Measurements from ENCODE around the gene SMARCA2. TPM values are rescaled to one million over a fixed set of nuclear protein-coding genes. Genes with fewer than 3 reads are reported as not detected.

The SMARCA2 gene
- total RNA-seq, 1 donor from 2014 or later, result 147 TPM

GRCh38 chr9:2231829-2232228, 216.7 kb downstream of the SMARCA2 start:
- Histone ChIP-seq H3K4me1 (peaks cover 11% of the 10 kb centered on the region), H3K9me3 (no peaks in the 10 kb centered on the region), H3K27ac (no peak overlapping the region), H3K4me3 (no peak overlapping the region), H3K36me3 (no peaks in the 10 kb centered on the region), H3K27me3 (ENCODE audit: low read depth) (no peaks in the 10 kb centered on the region)
- no peak for ATAC-seq
- intact Hi-C loops (cut with DNase I), result no loop called here
- TF ChIP-seq, protein P1, sequence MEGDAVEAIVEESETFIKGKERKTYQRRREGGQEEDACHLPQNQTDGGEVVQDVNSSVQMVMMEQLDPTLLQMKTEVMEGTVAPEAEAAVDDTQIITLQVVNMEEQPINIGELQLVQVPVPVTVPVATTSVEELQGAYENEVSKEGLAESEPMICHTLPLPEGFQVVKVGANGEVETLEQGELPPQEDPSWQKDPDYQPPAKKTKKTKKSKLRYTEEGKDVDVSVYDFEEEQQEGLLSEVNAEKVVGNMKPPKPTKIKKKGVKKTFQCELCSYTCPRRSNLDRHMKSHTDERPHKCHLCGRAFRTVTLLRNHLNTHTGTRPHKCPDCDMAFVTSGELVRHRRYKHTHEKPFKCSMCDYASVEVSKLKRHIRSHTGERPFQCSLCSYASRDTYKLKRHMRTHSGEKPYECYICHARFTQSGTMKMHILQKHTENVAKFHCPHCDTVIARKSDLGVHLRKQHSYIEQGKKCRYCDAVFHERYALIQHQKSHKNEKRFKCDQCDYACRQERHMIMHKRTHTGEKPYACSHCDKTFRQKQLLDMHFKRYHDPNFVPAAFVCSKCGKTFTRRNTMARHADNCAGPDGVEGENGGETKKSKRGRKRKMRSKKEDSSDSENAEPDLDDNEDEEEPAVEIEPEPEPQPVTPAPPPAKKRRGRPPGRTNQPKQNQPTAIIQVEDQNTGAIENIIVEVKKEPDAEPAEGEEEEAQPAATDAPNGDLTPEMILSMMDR (IDR thresholded peaks at IDR 0.05), result no peak
- no peak for DNase-seq

DNA sequence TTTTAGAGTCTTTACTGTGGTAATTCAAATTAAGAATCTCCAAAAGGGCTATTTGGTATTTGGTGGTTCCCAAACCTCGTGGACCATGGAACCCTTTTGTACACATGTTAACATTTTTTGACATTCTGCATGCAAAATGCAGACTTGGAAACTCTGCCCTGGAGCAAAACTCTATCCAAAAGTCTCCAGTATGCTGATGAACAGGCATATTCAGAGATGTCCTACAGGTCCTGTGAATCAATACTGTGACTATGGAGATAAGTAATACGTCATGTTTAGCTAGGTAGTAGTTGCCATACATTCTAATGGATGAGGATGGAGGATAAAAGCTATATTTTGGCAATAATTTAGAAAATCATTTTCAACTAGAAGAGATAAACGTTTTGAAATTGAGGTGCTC, 218.1 kb downstream of the SMARCA2 start:
- TF ChIP-seq, protein P1 (IDR thresholded peaks at IDR 0.05), result no peak
- peaks cover 11% of the 10 kb centered on the region for H3K4me1 ChIP-seq
- H3K27ac ChIP-seq, result no peak overlapping the region
- ATAC-seq, result no peak
- no peak overlapping the region for H3K4me3 ChIP-seq
- no peaks in the 10 kb centered on the region for H3K9me3 ChIP-seq
- intact Hi-C loops (cut with DNase I), result no loop called here
- H3K36me3 ChIP-seq, result no peaks in the 10 kb centered on the region
- no peaks in the 10 kb centered on the region for H3K27me3 ChIP-seq (ENCODE audit: low read depth)
- no peak for DNase-seq

DNA sequence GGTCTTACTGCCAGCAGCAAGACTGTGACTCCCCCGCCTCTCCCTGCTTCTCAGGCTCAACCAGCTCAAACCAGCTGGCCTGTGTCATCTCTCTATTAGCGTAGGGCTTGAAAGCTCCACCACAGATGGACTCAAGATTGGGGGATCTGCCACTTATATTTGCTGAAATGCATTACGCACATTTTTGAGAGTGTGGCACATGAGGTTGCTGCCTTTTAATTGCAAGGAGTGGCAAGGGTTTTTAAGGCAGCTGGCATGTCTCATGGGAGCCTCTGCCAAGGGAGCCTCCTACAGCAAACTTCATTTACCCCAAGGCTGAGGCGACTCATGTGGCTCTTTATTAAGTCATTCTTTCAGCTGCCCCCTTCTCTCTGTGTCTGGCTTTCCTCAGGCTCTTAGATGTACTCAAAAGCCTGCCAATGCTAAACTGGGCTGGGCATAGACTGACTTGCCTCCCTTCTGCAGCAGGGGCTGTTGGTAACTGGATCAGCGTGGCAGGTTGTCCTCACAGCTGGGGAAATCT, 219.3 kb downstream of the SMARCA2 start:
- Histone ChIP-seq H3K27ac (no peak overlapping the region), H3K4me1 (peaks cover 4% of the 10 kb centered on the region), H3K4me3 (no peak overlapping the region), H3K9me3 (no peaks in the 10 kb centered on the region), H3K36me3 (no peaks in the 10 kb centered on the region), H3K27me3 (ENCODE audit: low read depth) (no peaks in the 10 kb centered on the region)
- ATAC-seq (peak; percentile 36 to 39), DNase-seq (no peak)
- intact Hi-C loops (cut with DNase I), result no loop called here
- TF ChIP-seq, protein P1 (IDR thresholded peaks at IDR 0.05), result no peak

- Histone ChIP-seq H3K27ac (no peak overlapping the region), H3K27me3 (ENCODE audit: low read depth) (no peaks in the 10 kb centered on the region), H3K4me1 (peaks cover 4% of the 10 kb centered on the region), H3K36me3 (no peaks in the 10 kb centered on the region), H3K9me3 (no peaks in the 10 kb centered on the region), H3K4me3 (no peak overlapping the region)
- intact Hi-C loops (cut with DNase I), result no loop called here
- DNase-seq (no peak), ATAC-seq (no peak)
- TF ChIP-seq, protein P1 (IDR thresholded peaks at IDR 0.05), result no peak
Measured at GRCh38 chr9:2235623-2236022, 220.5 kb downstream of the SMARCA2 start.

DNA sequence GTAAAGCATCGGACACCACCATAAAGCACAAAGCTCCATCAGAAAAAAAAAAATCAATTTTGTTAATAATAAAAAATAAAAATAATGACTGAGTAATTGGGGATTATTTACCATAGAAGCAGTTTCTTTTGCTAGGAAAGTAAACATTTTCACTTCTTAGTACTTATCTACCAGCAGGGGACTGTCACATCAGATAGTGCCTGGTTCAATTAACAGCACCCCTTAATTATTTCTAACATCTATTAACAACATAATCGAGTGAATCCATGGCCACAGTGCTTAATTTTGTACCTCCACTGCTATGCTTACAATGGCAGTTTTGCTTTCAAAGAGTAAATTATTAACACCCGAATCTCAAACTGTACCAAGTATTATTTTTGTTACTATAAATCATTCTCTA, 221.7 kb downstream of the SMARCA2 start:
- TF ChIP-seq, protein P1 (IDR thresholded peaks at IDR 0.05), result no peak
- no peaks in the 10 kb centered on the region for H3K9me3 ChIP-seq
- H3K4me1 ChIP-seq, result peaks cover 11% of the 10 kb centered on the region
- DNase-seq (no peak), ATAC-seq (no peak)
- H3K36me3 ChIP-seq, result no peaks in the 10 kb centered on the region
- no peaks in the 10 kb centered on the region for H3K27me3 ChIP-seq (ENCODE audit: low read depth)
- intact Hi-C loops (cut with DNase I), result no loop called here
- H3K27ac ChIP-seq, result no peak overlapping the region
- H3K4me3 ChIP-seq, result no peak overlapping the region

DNA sequence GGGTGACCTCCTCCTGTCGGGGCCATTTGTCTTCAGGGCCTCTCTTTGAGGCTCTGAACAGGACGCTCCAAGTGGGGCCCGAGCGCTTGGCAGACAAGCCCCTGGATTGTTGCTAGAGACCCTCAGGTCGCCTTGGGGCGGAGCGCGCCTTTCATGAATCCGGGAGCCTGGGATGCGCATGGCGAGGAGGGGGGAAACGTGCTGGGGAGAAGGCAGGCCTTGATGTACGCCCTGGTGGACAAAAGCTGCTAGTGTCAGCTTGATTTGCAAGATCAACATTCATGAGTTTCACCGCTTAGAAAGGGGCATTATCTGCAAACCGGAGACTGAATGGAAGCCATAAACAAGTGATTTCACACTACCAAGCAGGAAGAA, 226.3 kb downstream of the SMARCA2 start:
- Histone ChIP-seq H3K27me3 (ENCODE audit: low read depth) (no peaks in the 10 kb centered on the region), H3K4me3 (peak overlapping the region; percentile 56), H3K36me3 (no peaks in the 10 kb centered on the region), H3K4me1 (peaks cover 18% of the 10 kb centered on the region), H3K9me3 (no peaks in the 10 kb centered on the region), H3K27ac (peak overlapping the region; percentile 53)
- intact Hi-C loops (cut with DNase I), result no loop called here
- TF ChIP-seq, protein P1 (IDR thresholded peaks at IDR 0.05), result peak; percentile 31
- ATAC-seq, result peak in 1 of 2 donors; percentile 2
- DNase-seq, result no peak

Data from lower lobe of right lung (tissue), 2 donors.